ENCODE measurements around the gene KDF1. TPM values are rescaled to one million over a fixed set of nuclear protein-coding genes. Genes with fewer than 3 reads are reported as not detected.

KDF1 gene
- total RNA-seq, 2 experiments from 2014 or later, result not detected

GRCh38 chr1:26923711-26924110 is 36.6 kb downstream of the KDF1 start:
- ChIA-PET CTCF (ENCODE audit: unreplicated experiment) (no interaction called here), POLR2A (interaction anchor here (0.6 kb wide), 1 partner anchor 24 kb away, joined by 3 read pairs; no protein-coding TSS in a partner anchor)
- no peak for DNase-seq (ENCODE audit: low spot score)
- Histone ChIP-seq H3K79me2 (ENCODE audit: insufficient read depth, low read depth, low read length) (peaks cover 56% of the 10 kb centered on the region), H3K9me3 (ENCODE audit: low read length) (no peaks in the 10 kb centered on the region), H2AFZ (ENCODE audit: low read length) (no peak overlapping the region), H3K4me2 (ENCODE audit: low read length) (no peak overlapping the region), H3K27ac (ENCODE audit: low read depth, low read length, poor library complexity, severe bottlenecking) (no peak overlapping the region), H4K20me1 (ENCODE audit: insufficient read depth, low read length) (peaks cover 10% of the 10 kb centered on the region; the same call in 1 of the 2 replicates), H3K36me3 (ENCODE audit: insufficient read depth, low read length) (peaks cover 60% of the 10 kb centered on the region), H3K9me2 (ENCODE audit: insufficient read depth, low read length) (no peaks in the 10 kb centered on the region), H3K4me3 (ENCODE audit: low read depth, low read length, poor library complexity, severe bottlenecking) (no peak overlapping the region), H3K4me1 (ENCODE audit: insufficient read depth, low read length, poor library complexity, severe bottlenecking) (peaks cover 16% of the 10 kb centered on the region)
- no TSS peak for BruUV-seq (replicated peaks)
- intact Hi-C loops (cut with micrococcal nuclease; ENCODE audit: unreplicated experiment), result no loop called here
- TF ChIP-seq EZH2phosphoT487 (IDR thresholded peaks at IDR 0.05; ENCODE audit: borderline replicate concordance, low read depth, low read length), result no peak
- TF ChIP-seq, protein P1, sequence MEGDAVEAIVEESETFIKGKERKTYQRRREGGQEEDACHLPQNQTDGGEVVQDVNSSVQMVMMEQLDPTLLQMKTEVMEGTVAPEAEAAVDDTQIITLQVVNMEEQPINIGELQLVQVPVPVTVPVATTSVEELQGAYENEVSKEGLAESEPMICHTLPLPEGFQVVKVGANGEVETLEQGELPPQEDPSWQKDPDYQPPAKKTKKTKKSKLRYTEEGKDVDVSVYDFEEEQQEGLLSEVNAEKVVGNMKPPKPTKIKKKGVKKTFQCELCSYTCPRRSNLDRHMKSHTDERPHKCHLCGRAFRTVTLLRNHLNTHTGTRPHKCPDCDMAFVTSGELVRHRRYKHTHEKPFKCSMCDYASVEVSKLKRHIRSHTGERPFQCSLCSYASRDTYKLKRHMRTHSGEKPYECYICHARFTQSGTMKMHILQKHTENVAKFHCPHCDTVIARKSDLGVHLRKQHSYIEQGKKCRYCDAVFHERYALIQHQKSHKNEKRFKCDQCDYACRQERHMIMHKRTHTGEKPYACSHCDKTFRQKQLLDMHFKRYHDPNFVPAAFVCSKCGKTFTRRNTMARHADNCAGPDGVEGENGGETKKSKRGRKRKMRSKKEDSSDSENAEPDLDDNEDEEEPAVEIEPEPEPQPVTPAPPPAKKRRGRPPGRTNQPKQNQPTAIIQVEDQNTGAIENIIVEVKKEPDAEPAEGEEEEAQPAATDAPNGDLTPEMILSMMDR (conservative IDR thresholded peaks at IDR 0.05; ENCODE audit: low read length), result no peak

DNA sequence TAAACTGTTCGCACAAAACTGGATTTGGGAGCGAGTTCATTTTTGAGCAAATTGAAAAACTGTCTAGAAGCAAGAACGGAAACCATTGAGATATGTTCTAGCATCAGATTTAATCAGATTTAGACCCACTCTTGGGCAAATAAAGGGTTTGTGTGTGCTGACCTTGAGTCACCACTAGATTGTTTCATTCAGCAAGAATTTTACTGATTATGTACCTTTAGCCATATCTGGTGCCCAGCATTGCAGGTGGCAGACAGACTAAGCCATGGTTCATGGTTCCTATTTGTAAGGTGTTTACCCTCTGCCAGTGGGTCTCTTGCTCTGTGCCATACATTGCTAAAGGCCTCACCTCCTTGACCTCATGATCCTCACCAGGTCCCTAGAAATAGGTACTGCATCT is 37.4 kb downstream of the KDF1 start:
- Histone ChIP-seq H3K9me2 (ENCODE audit: insufficient read depth, low read length) (no peaks in the 10 kb centered on the region), H3K4me3 (ENCODE audit: low read depth, low read length, poor library complexity, severe bottlenecking) (peak overlapping the region; percentile 84), H3K4me1 (ENCODE audit: insufficient read depth, low read length, poor library complexity, severe bottlenecking) (peaks cover 16% of the 10 kb centered on the region), H3K36me3 (ENCODE audit: insufficient read depth, low read length) (peaks cover 52% of the 10 kb centered on the region), H3K79me2 (ENCODE audit: insufficient read depth, low read depth, low read length) (peaks cover 48% of the 10 kb centered on the region), H3K9me3 (ENCODE audit: low read length) (no peaks in the 10 kb centered on the region), H4K20me1 (ENCODE audit: insufficient read depth, low read length) (peaks cover 10% of the 10 kb centered on the region; the same call in 1 of the 2 replicates), H3K4me2 (ENCODE audit: low read length) (peak overlapping the region; percentile 96), H2AFZ (ENCODE audit: low read length) (no peak overlapping the region), H3K27ac (ENCODE audit: low read depth, low read length, poor library complexity, severe bottlenecking) (no peak overlapping the region)
- intact Hi-C loops (cut with micrococcal nuclease; ENCODE audit: unreplicated experiment), result no loop called here
- CTCF ChIA-PET (ENCODE audit: unreplicated experiment), result no interaction called here
- TF ChIP-seq, protein P1 (conservative IDR thresholded peaks at IDR 0.05; ENCODE audit: low read length), result no peak
- TF ChIP-seq EZH2phosphoT487 (IDR thresholded peaks at IDR 0.05; ENCODE audit: borderline replicate concordance, low read depth, low read length), result no peak
- DNase-seq (ENCODE audit: low spot score), result no peak
- BruUV-seq (replicated peaks), result no TSS peak
- POLR2A ChIA-PET, result no interaction called here

DNA sequence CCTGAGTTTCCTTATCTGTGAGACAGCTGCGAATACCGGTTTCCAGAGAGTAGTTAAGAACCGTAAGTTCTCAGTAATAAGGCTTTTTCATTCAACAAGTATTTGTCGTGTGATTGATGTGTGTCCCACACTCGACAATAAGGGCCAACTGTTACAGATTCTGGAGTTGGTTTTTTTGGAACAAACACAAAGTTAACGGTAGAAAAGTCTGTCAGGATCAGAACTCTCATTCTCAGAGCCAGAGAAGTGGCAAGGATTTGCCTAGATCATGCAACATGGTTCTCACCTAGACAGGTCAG is 37.9 kb downstream of the KDF1 start:
- Histone ChIP-seq H3K4me2 (ENCODE audit: low read length) (peak overlapping the region; percentile 96), H3K9me2 (ENCODE audit: insufficient read depth, low read length) (no peaks in the 10 kb centered on the region), H3K4me1 (ENCODE audit: insufficient read depth, low read length, poor library complexity, severe bottlenecking) (peaks cover 16% of the 10 kb centered on the region), H3K4me3 (ENCODE audit: low read depth, low read length, poor library complexity, severe bottlenecking) (peak overlapping the region; percentile 84), H3K27ac (ENCODE audit: low read depth, low read length, poor library complexity, severe bottlenecking) (peak overlapping the region; percentile 33), H3K36me3 (ENCODE audit: insufficient read depth, low read length) (peaks cover 47% of the 10 kb centered on the region), H3K9me3 (ENCODE audit: low read length) (no peaks in the 10 kb centered on the region), H4K20me1 (ENCODE audit: insufficient read depth, low read length) (peaks cover 10% of the 10 kb centered on the region; the same call in 1 of the 2 replicates), H3K79me2 (ENCODE audit: insufficient read depth, low read depth, low read length) (peaks cover 43% of the 10 kb centered on the region), H2AFZ (ENCODE audit: low read length) (no peak overlapping the region)
- no peak for TF ChIP-seq EZH2phosphoT487 (IDR thresholded peaks at IDR 0.05; ENCODE audit: borderline replicate concordance, low read depth, low read length)
- TF ChIP-seq, protein P1 (conservative IDR thresholded peaks at IDR 0.05; ENCODE audit: low read length), result no peak
- CTCF ChIA-PET (ENCODE audit: unreplicated experiment), result no interaction called here
- BruUV-seq (replicated peaks), result TSS peak; percentile 77
- intact Hi-C loops (cut with micrococcal nuclease; ENCODE audit: unreplicated experiment), result no loop called here
- POLR2A ChIA-PET, result no interaction called here
- no peak for DNase-seq (ENCODE audit: low spot score)
